Activated B cell treated with CpG ODN at 0.5 μM for 24 hours (primary cell): ENCODE data around the gene CUL4A. TPM values are rescaled to one million over a fixed set of nuclear protein-coding genes. Genes with fewer than 3 reads are reported as not detected.

Experiments used
- ATAC-seq: fragments of 200-7000 bp; cut with Tn5 transposase; one replicate; pipeline ENCODE4 v1.10.0; 2021; ENCODE audit warnings: low read depth, mild to moderate bottlenecking, moderate library complexity
- CTCF ChIA-PET: fragments of 350-600 bp; sonication (Branson Sonifier 250); formaldehyde crosslinking; loops from one replicate; lab custom pipeline; 2021; ENCODE audit warnings: antibody characterized with exemption; lab: Charles Lee
- POLR2A ChIA-PET: fragments of 350-600 bp; sonication (Branson Sonifier 250); formaldehyde crosslinking; loops from one replicate; lab custom pipeline; 2021; ENCODE audit warnings: antibody characterized with exemption; lab: Charles Lee
- DNase-seq: peaks from one replicate; pipeline ENCODE4 v3.0.0; 2022
- H3K27ac Mint-ChIP-seq: one replicate; pipeline ENCODE4 v1.8.0; 2020; ENCODE audit warnings: mixed read lengths
- H3K27me3 Mint-ChIP-seq: one replicate; pipeline ENCODE4 v1.8.0; 2021; ENCODE audit warnings: mixed read lengths
- H3K36me3 Mint-ChIP-seq: one replicate; pipeline ENCODE4 v1.8.0; 2021; ENCODE audit warnings: low read depth, mixed read lengths
- H3K4me1 Mint-ChIP-seq: one replicate; pipeline ENCODE4 v1.8.0; 2021; ENCODE audit warnings: mixed read lengths
- H3K4me3 Mint-ChIP-seq: one replicate; pipeline ENCODE4 v1.8.0; 2020; ENCODE audit warnings: mild to moderate bottlenecking, mixed read lengths
- H3K9me3 Mint-ChIP-seq: one replicate; pipeline ENCODE4 v1.8.0; 2020; ENCODE audit warnings: mixed read lengths
- intact Hi-C: fragments of 100-400 bp; cut with micrococcal nuclease; formaldehyde crosslinking; loops from one replicate; pipeline ENCODE4 v1.15.1; 2024
- total RNA-seq: library from RNA; stranded (reverse); gene quantifications from 2 replicates; pipeline ENCODE4 v1.2.3, GENCODE V29; 2022
- TF ChIP-seq, protein P1 (sequence below): fragments of 200-600 bp; IDR thresholded peaks from one replicate; pipeline ENCODE4 v1.8.0; 2022; ENCODE audit warnings: antibody characterized with exemption, mild to moderate bottlenecking

The CUL4A gene
- total RNA-seq, 1 donor from 2014 or later, result 77.2 TPM

DNA sequence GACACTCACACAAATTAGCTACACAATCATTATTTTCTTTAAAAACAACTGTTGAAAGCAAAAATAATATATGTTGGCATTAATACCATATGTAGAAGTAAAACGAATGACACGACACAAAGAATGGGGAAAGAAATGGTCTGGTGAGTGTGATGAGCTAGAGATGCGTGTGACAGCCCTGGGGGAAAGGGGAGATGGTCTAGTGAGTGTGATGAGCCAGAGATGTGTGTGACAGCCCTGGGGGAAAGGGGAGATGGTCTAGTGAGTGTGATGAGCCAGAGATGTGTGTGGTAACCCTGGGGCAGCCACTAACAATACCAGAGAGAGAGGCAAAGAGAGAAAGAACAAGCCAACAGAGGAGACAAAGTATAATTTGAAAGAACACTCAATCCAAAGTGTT lies 65.3 kb downstream of the CUL4A start:
- ChIA-PET POLR2A (no interaction called here), CTCF (interaction anchor here (1.1 kb wide), 1 partner anchor 119 kb away, joined by 6 read pairs; no protein-coding TSS in a partner anchor)
- TF ChIP-seq, protein P1, sequence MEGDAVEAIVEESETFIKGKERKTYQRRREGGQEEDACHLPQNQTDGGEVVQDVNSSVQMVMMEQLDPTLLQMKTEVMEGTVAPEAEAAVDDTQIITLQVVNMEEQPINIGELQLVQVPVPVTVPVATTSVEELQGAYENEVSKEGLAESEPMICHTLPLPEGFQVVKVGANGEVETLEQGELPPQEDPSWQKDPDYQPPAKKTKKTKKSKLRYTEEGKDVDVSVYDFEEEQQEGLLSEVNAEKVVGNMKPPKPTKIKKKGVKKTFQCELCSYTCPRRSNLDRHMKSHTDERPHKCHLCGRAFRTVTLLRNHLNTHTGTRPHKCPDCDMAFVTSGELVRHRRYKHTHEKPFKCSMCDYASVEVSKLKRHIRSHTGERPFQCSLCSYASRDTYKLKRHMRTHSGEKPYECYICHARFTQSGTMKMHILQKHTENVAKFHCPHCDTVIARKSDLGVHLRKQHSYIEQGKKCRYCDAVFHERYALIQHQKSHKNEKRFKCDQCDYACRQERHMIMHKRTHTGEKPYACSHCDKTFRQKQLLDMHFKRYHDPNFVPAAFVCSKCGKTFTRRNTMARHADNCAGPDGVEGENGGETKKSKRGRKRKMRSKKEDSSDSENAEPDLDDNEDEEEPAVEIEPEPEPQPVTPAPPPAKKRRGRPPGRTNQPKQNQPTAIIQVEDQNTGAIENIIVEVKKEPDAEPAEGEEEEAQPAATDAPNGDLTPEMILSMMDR, result no peak
- ATAC-seq, result no peak
- no peaks in the 10 kb centered on the region for H3K9me3 Mint-ChIP-seq
- no peaks in the 10 kb centered on the region for H3K4me1 Mint-ChIP-seq
- DNase-seq, result no peak
- no peak overlapping the region for H3K4me3 Mint-ChIP-seq
- no peak overlapping the region for H3K27ac Mint-ChIP-seq
- H3K27me3 Mint-ChIP-seq, result no peaks in the 10 kb centered on the region
- intact Hi-C loops, result loop anchor here (1.0 kb wide), 2 partner anchors 120 to 177 kb away; no protein-coding TSS in a partner anchor
- H3K36me3 Mint-ChIP-seq, result peaks cover 8% of the 10 kb centered on the region

DNA sequence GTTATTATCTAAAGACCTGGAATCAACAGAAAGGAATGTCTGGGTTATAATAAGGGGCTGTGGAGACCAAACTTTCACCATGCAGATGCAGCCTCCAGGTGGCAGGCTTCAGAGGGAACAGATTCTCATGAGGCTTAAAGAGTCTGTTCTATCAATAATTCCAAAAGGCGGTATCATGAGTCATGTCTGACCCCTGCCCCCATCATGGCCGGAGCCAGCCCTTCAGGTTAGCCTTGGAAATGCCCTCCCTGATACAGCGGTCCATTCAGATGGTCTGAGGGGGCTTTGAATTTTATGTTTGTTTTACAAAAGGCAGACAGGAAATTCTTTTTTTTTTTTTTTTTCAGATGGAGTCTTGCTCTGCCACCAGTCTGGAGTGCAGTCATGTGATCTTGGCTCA lies 66.0 kb downstream of the CUL4A start:
- DNase-seq, result no peak
- peak; percentile 40 for ATAC-seq
- Mint-ChIP-seq H3K27ac (no peak overlapping the region), H3K4me3 (no peak overlapping the region), H3K9me3 (no peaks in the 10 kb centered on the region), H3K27me3 (peaks cover 2% of the 10 kb centered on the region), H3K4me1 (no peaks in the 10 kb centered on the region), H3K36me3 (peaks cover 8% of the 10 kb centered on the region)
- ChIA-PET POLR2A (interaction anchor here (0.7 kb wide), 1 partner anchor 117 kb away, joined by 6 read pairs; the partner anchor contains the start of gene PROZ), CTCF (no interaction called here)
- TF ChIP-seq, protein P1, result no peak
- intact Hi-C loops, result loop anchor here (1.0 kb wide), 2 partner anchors 119 to 176 kb away; no protein-coding TSS in a partner anchor

DNA sequence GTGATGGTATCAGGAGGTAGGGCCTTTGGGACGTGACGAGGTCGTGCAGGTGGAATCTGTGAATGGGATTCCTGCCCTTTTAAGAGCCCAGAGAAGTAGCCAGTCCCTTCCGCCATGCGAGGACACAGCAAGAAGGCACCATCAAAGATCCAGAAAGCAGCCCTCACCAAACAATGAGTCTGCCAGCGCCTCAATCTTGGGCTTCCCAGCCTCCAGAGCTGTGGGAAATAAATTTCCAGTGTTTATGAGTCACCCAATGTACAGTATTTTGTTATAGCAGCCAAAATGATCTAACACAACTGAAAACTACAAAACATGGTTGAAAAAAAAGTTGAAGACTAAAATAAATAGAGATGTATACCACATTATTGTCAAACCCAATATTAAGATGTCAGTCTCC lies 70.7 kb downstream of the CUL4A start:
- Mint-ChIP-seq H3K27ac (no peak overlapping the region), H3K36me3 (no peaks in the 10 kb centered on the region), H3K9me3 (peaks cover 1% of the 10 kb centered on the region), H3K4me3 (no peak overlapping the region), H3K27me3 (peaks cover 4% of the 10 kb centered on the region), H3K4me1 (no peaks in the 10 kb centered on the region)
- DNase-seq (no peak), ATAC-seq (no peak)
- POLR2A ChIA-PET, result no interaction called here
- intact Hi-C loops, result no loop called here
- CTCF ChIA-PET, result no interaction called here
- TF ChIP-seq, protein P1, result no peak

DNA sequence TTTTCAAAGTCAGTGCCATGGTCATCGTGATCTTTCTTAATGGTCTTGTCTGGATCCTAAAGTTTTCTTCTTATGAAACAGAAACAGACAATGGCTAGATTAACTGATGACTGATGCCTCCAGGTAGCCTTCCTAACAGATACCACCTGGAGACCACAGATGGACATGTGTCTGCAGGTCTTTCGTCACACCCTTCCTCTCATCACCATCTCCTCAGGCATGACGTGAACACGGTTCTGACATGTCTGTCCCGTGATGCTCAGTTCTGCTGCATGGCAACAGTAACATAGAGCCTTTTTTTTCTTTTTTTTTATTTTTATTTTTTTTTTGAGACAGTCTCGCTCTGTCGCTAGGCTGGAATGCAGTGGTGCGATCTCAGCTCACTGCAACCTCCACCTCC lies 74.5 kb downstream of the CUL4A start:
- H3K4me1 Mint-ChIP-seq, result no peaks in the 10 kb centered on the region
- H3K27me3 Mint-ChIP-seq, result peaks cover 16% of the 10 kb centered on the region
- peaks cover 1% of the 10 kb centered on the region for H3K9me3 Mint-ChIP-seq
- POLR2A ChIA-PET, result no interaction called here
- H3K36me3 Mint-ChIP-seq, result no peaks in the 10 kb centered on the region
- no peak for DNase-seq
- CTCF ChIA-PET, result no interaction called here
- intact Hi-C loops, result no loop called here
- ATAC-seq, result no peak
- H3K27ac Mint-ChIP-seq, result no peak overlapping the region
- TF ChIP-seq, protein P1, result no peak
- no peak overlapping the region for H3K4me3 Mint-ChIP-seq

DNA sequence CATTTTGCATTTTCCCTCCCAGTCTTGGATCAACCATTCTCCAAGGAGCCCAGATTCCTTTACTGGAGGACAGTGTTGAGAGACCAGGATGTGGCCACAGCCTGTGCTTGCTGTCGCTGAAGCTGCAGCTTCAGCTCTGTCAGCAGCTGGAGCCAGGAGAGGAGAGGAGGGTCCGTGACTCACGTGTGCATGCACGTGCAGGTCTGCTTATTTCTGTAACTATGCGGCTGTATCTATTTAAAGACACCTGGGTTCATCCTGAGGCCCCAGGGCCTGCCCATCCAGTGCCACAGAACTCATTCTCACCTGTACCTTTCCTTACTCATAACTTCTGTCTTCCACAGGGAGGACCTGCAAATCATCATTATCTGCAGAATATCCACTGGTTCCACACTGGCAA lies 79.5 kb downstream of the CUL4A start:
- TF ChIP-seq, protein P1, result no peak
- POLR2A ChIA-PET, result interaction anchor here (0.9 kb wide), 1 partner anchor 11 kb away, joined by 3 read pairs; no protein-coding TSS in a partner anchor
- DNase-seq, result no peak
- intact Hi-C loops, result no loop called here
- H3K36me3 Mint-ChIP-seq, result no peaks in the 10 kb centered on the region
- no peak overlapping the region for H3K4me3 Mint-ChIP-seq
- no peaks in the 10 kb centered on the region for H3K9me3 Mint-ChIP-seq
- CTCF ChIA-PET, result no interaction called here
- H3K4me1 Mint-ChIP-seq, result peaks cover 12% of the 10 kb centered on the region
- no peak for ATAC-seq
- no peak overlapping the region for H3K27ac Mint-ChIP-seq
- peaks cover 50% of the 10 kb centered on the region for H3K27me3 Mint-ChIP-seq
